GM21367 (cell line): ENCODE measurements around the gene CDADC1.

Source experiments
- ATAC-seq: cut with Tn5 transposase; IDR thresholded peaks from one replicate; pipeline ENCODE4 v1.9.1; 2021; ENCODE audit not compliant: unreplicated experiment

CDADC1 gene

GRCh38 chr13:49235856-49236431 is 11.8 kb upstream of the CDADC1 start:
- ATAC-seq = no peak

DNA sequence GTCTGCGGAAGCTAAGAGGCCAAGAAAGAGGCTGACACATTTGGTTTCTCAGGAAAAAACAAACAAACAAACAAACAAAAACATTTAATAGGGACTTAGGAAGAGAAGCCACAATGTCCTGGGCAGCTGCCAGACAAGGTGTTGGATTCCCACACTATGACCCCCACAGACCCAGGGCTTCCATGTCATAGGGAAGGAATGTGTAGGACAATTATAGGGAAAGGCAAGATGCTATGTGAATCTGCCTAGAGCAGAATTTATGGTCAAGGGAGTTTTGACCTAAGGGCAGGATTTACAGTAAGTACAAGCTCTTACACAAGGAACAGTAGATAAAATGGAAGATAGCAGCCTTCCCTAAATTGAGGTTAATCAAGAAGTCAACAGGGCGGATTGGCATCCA is 9.1 kb upstream of the CDADC1 start:
- ATAC-seq = no peak

DNA sequence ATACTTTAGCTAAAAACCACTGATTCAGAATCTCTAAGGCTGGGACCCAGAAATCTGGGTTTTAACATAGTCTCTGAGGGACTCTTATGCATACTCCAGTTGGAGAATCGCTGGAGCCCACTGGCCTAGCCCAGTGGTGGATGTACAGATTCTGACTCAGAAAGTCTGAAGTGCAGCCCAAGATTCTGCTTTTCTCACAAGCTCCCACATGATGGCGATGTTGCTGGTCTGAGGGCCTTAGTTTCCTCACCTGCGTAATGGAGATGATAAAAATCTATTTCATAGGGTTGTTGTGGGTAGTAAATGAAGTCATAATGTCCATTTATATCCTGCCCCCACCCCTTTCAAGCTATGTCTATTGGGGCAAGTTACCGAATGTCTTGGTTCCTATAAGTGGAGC is 7.7 kb upstream of the CDADC1 start:
- no peak for ATAC-seq

DNA sequence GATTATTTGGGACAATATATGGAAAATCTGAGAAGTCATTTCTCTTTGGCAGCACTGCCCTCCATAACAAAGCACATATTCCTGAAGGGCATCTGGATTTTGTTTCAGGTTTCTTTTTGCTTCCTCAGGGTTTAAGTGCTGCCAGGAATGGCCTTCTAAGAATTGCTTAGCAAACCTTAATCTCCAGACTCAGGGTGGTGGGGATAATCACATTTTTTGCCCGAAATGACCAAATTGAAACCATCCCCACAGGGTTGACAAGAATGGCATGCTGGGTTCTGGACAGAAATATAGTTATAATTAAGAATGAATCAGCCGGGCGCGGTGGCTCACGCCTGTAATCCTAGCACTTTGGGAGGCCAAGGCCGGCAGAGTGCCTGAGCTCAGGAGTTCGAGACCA is 6.4 kb upstream of the CDADC1 start:
- ATAC-seq = no peak

DNA sequence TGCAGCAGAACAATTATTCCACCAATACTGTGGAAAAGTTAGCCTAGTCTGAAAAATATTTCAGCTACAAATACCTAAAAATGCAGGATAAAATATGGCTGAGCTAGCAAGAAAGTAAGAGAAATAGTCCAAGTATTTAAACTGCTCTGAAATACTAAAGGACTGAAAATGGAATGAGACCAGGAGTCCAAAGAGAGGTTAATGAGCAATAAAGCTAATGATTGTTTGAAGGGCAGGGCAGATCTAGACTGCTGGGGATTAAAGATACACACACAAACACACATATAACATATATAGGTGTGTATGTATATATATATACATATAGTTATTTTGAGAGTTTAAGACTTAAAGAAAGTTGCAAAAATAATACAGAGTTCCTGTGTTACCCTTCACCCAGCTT is 2.6 kb upstream of the CDADC1 start:
- no peak for ATAC-seq

DNA sequence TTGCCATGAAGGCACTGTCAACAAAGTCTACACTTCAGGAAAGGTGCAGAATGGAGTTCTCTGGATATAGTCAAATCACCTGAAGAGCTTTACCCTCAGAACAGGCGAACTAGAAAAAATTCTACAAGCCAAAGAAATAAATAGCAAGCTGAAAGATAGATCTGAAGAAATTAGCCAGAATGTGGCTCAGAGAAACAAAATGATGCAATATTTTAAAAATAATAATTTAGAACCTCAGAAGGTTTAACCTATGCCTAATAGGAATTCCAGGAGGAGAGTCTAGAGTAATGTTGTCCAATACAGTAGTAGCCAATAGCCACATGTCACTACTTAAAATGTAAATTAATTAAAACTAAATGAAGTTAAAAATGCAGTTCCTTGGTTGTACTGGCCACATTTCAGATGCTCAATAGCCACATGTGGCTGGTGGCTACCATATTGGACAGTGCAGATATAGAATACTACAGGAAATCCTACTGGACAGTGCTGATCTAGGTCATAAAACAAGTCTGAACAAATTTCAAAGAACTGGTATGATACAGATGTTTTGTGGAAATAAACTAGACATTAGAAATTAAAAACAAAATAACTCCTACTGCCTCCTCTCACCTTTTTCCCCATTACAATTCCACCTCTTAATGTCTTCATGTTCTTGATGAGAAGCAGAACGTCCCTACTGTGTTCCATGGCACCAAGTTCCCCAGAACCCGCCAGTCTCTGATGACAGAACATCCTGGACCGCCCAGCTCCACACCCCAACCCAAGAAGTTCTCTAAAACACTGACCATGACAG is 679 bp upstream of the CDADC1 start:
- peak; percentile 19 for ATAC-seq

DNA sequence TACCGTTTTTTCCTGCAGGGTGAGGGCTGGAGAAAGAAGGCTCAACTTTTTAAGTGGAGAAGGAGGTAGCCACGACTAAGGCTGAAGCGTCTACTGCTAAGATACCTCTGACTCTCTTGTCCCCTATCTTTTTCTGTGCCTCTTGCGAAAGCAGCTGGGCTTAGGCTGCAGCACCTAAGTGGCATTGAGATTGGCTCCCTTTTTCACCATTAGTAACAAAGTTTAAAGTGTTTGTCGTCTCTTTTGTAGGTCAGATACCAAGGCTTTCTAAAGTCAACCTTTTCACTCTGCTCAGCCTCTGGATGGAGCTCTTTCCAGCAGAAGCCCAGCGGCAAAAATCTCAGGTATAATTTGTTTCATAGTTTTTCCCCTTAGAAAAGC is 887 bp downstream of the CDADC1 start:
- ATAC-seq = no peak

- ATAC-seq = no peak
Measured at GRCh38 chr13:49251326-49251725, 3.6 kb downstream of the CDADC1 start.

DNA sequence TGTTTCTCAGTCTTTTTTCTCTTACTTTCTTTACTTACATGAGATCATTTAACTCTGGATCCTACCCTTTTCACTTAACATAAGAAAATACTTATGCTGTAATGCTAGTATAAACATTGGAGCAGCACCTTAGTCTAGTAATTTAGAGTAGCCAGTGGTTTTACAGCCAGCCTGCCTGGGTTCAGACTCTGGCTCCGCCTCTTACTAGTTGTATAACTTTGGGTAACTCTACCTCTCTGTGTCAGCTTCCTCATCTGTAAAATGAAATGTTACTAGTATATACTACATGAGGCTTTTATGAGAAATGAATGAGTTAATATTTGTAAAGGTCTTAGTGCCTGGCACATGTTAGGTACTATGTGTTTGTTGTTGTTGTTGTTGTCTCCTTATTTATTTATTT is 5.6 kb downstream of the CDADC1 start:
- ATAC-seq = no peak

- ATAC-seq = no peak
Measured at GRCh38 chr13:49254007-49254406, 6.3 kb downstream of the CDADC1 start.

GRCh38 chr13:49256841-49257240 is 9.1 kb downstream of the CDADC1 start:
- ATAC-seq = no peak

GRCh38 chr13:49258089-49258796 is 10.5 kb downstream of the CDADC1 start:
- no peak for ATAC-seq

- ATAC-seq = no peak
Measured at GRCh38 chr13:49259586-49259985, 11.9 kb downstream of the CDADC1 start.

GRCh38 chr13:49262634-49263033 is 14.9 kb downstream of the CDADC1 start:
- ATAC-seq = no peak

GRCh38 chr13:49265822-49266221 is 18.1 kb downstream of the CDADC1 start:
- no peak for ATAC-seq

- ATAC-seq = no peak
Measured at GRCh38 chr13:49271264-49271663, 23.5 kb downstream of the CDADC1 start.

GRCh38 chr13:49272296-49272695 is 24.6 kb downstream of the CDADC1 start:
- ATAC-seq = no peak

GRCh38 chr13:49278211-49278610 is 30.5 kb downstream of the CDADC1 start:
- no peak for ATAC-seq

GRCh38 chr13:49279112-49279511 is 31.4 kb downstream of the CDADC1 start:
- ATAC-seq = no peak

DNA sequence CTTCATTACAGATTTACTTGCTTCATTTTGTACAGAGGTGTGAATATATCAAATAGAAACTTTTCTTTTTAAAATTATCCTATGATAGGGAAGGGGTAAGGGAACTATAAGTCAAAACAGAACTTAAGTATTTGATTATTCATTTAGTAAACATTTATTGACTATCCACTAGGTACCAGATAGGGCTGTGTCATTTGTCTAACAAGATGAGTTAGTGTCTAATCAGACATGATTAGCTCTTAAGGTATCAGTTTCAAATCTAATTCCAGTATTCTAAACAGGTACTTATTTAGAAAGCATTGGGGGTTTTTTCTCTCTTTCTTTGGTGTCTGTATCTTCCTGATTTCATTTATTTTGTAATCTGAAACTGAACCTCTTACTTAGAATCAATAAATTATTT is 32.2 kb downstream of the CDADC1 start:
- ATAC-seq = no peak

- no peak for ATAC-seq
Measured at GRCh38 chr13:49287995-49288394, 40.3 kb downstream of the CDADC1 start.

DNA sequence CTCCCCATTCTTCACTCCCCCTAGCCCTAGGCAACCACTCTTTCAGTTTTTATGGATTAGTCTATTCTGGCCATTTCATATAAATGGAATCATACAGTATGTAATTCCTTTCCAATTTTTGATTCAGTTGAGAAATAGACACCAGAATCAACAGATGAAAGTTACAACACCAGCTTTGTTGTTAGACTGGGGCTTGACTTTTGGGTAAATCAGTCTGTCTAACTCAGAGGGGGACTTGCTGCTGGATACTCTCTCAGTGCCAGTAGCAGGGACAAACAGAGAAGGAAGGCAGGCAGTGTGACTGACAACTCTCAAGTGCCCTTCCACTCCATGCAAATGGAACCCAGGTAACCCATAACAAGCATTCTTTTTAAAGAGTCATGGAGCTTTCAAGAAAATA is 40.7 kb downstream of the CDADC1 start:
- ATAC-seq = no peak
